Esophagus squamous epithelium (tissue), 5 donors: Measurements from ENCODE around the gene DOP1A. TPM values are rescaled to one million over a fixed set of nuclear protein-coding genes. Genes with fewer than 3 reads are reported as not detected.

Experiments used
- DNase-seq: peaks from one replicate; lab custom pipeline; 2025; lab: John Stamatoyannopoulos, UW
- H3K27ac ChIP-seq, 4 donors: fragments of 200-600 bp; sonication (generic); one replicate each; pipeline ENCODE4 v1.5.1; 2016 to 2019; ENCODE audit warnings: mild to moderate bottlenecking in 1 of 4
- H3K27me3 ChIP-seq, 4 donors: fragments of 200-600 bp; sonication (generic); 1 replicate in 3 of 4; 2 replicates in 1 of 4; pipeline versions ENCODE4 v1.5.1 to v1.6.0; 2017 to 2021; ENCODE audit warnings: antibody characterized with exemption in 1 of 4
- H3K36me3 ChIP-seq, 3 donors: fragments of 200-600 bp; sonication (generic); one replicate each; pipeline ENCODE4 v1.5.1; 2016 to 2019
- H3K4me1 ChIP-seq, 3 donors: fragments of 200-600 bp; sonication (generic); one replicate each; pipeline ENCODE4 v1.5.1; 2017 to 2019
- H3K4me3 ChIP-seq, 4 donors: fragments of 200-600 bp; sonication (generic); 1 replicate in 3 of 4; 2 replicates in 1 of 4; pipeline ENCODE4 v1.5.1; 2016 to 2019; ENCODE audit warnings: mild to moderate bottlenecking in 2 of 4, moderate library complexity in 1 of 4
- H3K9me3 ChIP-seq, 3 donors: fragments of 200-600 bp; sonication (generic); one replicate each; pipeline ENCODE4 v1.5.1; 2016 to 2019
- POLR2A ChIP-seq, 4 donors: fragments of 450-650 bp; IDR thresholded peaks; one replicate each; pipeline ENCODE4 v1.6.1; 2017; ENCODE audit warnings: antibody characterized with exemption in 4 of 4, mild to moderate bottlenecking in 4 of 4, moderate library complexity in 3 of 4
- WGBS, 2 donors: methylation state at CpG; one replicate each; pipeline ENCODE4 v1.1.5; 2018; 5-methylcytosine and 5-hydroxymethylcytosine counted together
- intact Hi-C: fragments of 100-400 bp; cut with DNase I; formaldehyde crosslinking; loops from one replicate; pipeline ENCODE4 v1.15.0; 2022
- total RNA-seq, 4 donors: library from RNA; depleted of rRNA; stranded (reverse); fragments of >200 nt; gene quantifications; one replicate each; pipeline ENCODE4 v1.1.0, GENCODE V29; 2016
- TF ChIP-seq, protein P1 (sequence below), 6 experiments: fragments of 450-650 bp in 4 of 6; fragments of 200-600 bp in 2 of 6; sonication (generic) in 2 of 6; IDR thresholded peaks; one replicate each; pipeline ENCODE4 v1.5.1; 2016 to 2019; ENCODE audit warnings: antibody characterized with exemption in 6 of 6, mild to moderate bottlenecking in 4 of 6, moderate library complexity in 4 of 6
- donor health status: DM: yes; HTN: yes; CAD: no.

The DOP1A gene
- total RNA-seq, 4 donors from 2014 or later: 19.0 to 40.2 (median 22.4) TPM

GRCh38 chr6:83155794-83156193 is 88.3 kb downstream of the DOP1A start:
- Histone ChIP-seq H3K4me3 (no peak overlapping the region), H3K27me3 (no peaks in the 10 kb centered on the region), H3K36me3 (peaks cover 8 to 100% (median 11%) of the 10 kb centered on the region in 3 donors), H3K4me1 (no peaks in the 10 kb centered on the region), H3K27ac (no peak overlapping the region), H3K9me3 (no peaks in the 10 kb centered on the region)
- no peak for TF ChIP-seq POLR2A (IDR thresholded peaks at IDR 0.05)
- TF ChIP-seq, protein P1, sequence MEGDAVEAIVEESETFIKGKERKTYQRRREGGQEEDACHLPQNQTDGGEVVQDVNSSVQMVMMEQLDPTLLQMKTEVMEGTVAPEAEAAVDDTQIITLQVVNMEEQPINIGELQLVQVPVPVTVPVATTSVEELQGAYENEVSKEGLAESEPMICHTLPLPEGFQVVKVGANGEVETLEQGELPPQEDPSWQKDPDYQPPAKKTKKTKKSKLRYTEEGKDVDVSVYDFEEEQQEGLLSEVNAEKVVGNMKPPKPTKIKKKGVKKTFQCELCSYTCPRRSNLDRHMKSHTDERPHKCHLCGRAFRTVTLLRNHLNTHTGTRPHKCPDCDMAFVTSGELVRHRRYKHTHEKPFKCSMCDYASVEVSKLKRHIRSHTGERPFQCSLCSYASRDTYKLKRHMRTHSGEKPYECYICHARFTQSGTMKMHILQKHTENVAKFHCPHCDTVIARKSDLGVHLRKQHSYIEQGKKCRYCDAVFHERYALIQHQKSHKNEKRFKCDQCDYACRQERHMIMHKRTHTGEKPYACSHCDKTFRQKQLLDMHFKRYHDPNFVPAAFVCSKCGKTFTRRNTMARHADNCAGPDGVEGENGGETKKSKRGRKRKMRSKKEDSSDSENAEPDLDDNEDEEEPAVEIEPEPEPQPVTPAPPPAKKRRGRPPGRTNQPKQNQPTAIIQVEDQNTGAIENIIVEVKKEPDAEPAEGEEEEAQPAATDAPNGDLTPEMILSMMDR (IDR thresholded peaks at IDR 0.05): no peak
- no peak for DNase-seq
- intact Hi-C loops: no loop called here
- WGBS, 2 donors: 70 to 79% methylated on average over 2 of the region's 2 CpGs

DNA sequence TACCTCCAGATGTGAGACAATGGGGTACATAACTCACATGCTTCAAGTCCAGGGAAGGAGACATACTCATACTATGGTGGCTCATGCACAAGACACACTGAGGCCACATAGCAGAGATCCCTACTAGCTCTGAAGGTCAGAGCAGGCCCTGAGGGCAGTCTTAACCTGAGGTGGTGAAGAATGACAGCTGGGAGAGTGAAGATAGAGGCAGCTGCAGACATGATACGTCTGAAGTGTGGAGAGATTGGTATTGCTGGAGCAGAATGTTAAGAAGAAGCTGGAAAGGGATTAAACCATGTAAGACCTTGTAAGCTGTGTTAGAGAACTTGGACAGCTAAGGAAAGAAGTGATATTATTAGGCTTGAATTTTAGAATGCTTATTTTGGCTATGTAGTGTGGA is 92.7 kb downstream of the DOP1A start:
- H3K4me1 ChIP-seq: no peaks in the 10 kb centered on the region
- H3K9me3 ChIP-seq: no peaks in the 10 kb centered on the region
- WGBS, 2 donors: 82 to 86% methylated on average over 1 of the region's 1 CpG
- H3K27me3 ChIP-seq: no peaks in the 10 kb centered on the region
- TF ChIP-seq, protein P1 (IDR thresholded peaks at IDR 0.05): no peak
- TF ChIP-seq POLR2A (IDR thresholded peaks at IDR 0.05): no peak
- no peak overlapping the region for H3K27ac ChIP-seq
- DNase-seq: no peak
- no peak overlapping the region for H3K4me3 ChIP-seq
- H3K36me3 ChIP-seq: peaks cover 8 to 95% (median 17%) of the 10 kb centered on the region in 3 donors
- intact Hi-C loops: no loop called here

DNA sequence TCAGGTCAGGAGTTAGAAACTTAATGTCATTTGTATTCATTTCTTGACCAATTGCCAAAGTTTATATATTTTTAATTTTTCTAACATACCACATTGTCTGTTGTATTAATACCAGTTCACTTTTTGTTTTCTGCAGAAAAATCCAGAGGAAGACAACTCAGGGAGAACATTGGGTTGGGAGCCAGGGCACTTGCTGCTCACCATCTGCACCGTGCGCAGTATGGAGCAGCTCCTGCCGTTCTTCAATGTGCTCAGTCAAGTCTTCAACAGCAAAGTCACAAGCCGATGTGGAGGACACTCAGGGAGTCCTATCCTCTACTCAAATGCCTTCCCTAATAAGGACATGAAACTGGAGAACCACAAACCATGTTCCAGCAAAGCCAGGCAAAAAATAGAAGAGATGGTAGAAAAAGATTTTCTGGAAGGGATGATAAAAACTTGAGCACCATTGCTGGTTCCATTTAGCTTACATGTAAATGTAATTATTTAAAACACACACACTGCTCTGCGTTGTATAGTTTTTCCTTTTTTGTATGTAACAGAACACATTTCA is 100.3 kb downstream of the DOP1A start:
- no peaks in the 10 kb centered on the region for H3K27me3 ChIP-seq
- DNase-seq: no peak
- H3K9me3 ChIP-seq: no peaks in the 10 kb centered on the region
- H3K36me3 ChIP-seq: peaks cover 5 to 100% (median 31%) of the 10 kb centered on the region in 3 donors
- no peak overlapping the region for H3K4me3 ChIP-seq
- 96% methylated on average over 5 of the region's 5 CpGs for WGBS, 2 donors
- intact Hi-C loops: no loop called here
- peaks cover 0 to 5% (median 0%) of the 10 kb centered on the region in 3 donors for H3K4me1 ChIP-seq
- H3K27ac ChIP-seq: no peak overlapping the region
- no peak for TF ChIP-seq POLR2A (IDR thresholded peaks at IDR 0.05)
- TF ChIP-seq, protein P1 (IDR thresholded peaks at IDR 0.05): no peak

DNA sequence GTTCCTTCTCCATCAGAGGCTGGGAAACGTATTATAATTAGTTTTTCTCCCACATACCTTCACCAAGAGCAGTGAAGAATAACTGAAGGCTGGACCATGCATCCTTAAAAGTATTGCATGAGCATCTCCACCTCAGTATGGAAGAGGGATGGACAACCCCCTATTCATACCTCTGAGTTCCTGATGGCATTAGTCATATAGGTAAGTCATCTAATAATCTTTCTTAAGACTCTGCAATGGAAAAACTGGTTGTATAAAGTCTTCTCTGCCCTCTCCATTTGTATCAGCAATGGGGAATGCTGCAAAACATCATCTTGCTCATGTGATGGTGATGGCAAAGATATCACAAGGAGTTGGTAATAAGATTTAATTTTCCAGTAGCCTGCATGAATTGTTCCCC is 101.1 kb downstream of the DOP1A start:
- H3K4me1 ChIP-seq: peaks cover 0 to 5% (median 0%) of the 10 kb centered on the region in 3 donors
- H3K36me3 ChIP-seq: peaks cover 5 to 100% (median 29%) of the 10 kb centered on the region in 3 donors
- WGBS, 2 donors: 46 to 85% methylated on average over 1 of the region's 1 CpG
- no peaks in the 10 kb centered on the region for H3K9me3 ChIP-seq
- H3K27ac ChIP-seq: no peak overlapping the region
- no peak overlapping the region for H3K4me3 ChIP-seq
- intact Hi-C loops: no loop called here
- TF ChIP-seq POLR2A (IDR thresholded peaks at IDR 0.05): no peak
- TF ChIP-seq, protein P1 (IDR thresholded peaks at IDR 0.05): no peak
- no peak for DNase-seq
- no peaks in the 10 kb centered on the region for H3K27me3 ChIP-seq

DNA sequence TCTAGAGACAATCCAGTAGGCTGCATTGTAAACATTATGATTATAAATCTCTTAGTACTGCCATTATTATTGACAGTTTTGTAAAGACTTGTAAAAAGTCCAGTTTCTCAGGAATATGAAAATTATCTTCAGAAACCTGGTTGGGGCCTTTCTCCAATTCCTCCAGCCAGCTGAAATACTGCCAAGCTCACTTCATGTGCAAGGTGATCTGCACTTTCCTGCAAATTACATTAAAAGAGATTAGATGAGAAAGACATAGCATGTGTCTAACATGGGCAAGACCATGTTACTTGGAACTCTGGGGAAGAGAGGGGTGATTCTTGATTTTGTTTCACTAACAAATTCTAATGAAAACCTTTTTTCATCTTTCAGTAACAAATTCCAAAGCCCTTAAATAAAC is 101.6 kb downstream of the DOP1A start:
- no peak for DNase-seq
- Histone ChIP-seq H3K4me1 (peaks cover 0 to 5% (median 0%) of the 10 kb centered on the region in 3 donors), H3K27me3 (no peaks in the 10 kb centered on the region), H3K36me3 (peaks cover 5 to 100% (median 29%) of the 10 kb centered on the region in 3 donors), H3K27ac (no peak overlapping the region), H3K9me3 (no peaks in the 10 kb centered on the region), H3K4me3 (no peak overlapping the region)
- no peak for TF ChIP-seq POLR2A (IDR thresholded peaks at IDR 0.05)
- TF ChIP-seq, protein P1 (IDR thresholded peaks at IDR 0.05): no peak
- intact Hi-C loops: no loop called here
